Measurements from ENCODE around the gene FAM89A.
A peak's percentile ranks its signal among the peaks of the same experiment; 100 is the strongest.

FAM89A gene

GRCh38 chr1:231020816-231021215 is 19.2 kb downstream of the FAM89A start:
- TF ChIP-seq CTCF (IDR thresholded peaks at IDR 0.05; ENCODE audit: insufficient read depth, missing control alignments) = no peak
- no peak for FAIRE-seq

GRCh38 chr1:231020139-231020601 is 19.9 kb downstream of the FAM89A start:
- FAIRE-seq = no peak
- no peak for DNase-seq (ENCODE audit: insufficient read length, low spot score)
- TF ChIP-seq CTCF (IDR thresholded peaks at IDR 0.05; ENCODE audit: insufficient read depth, missing control alignments) = no peak

More at GRCh38 chr1:231020816-231021215, 19.2 kb downstream of the FAM89A start:
- DNase-seq (ENCODE audit: insufficient read length, low spot score) = no peak

- DNase-seq (ENCODE audit: insufficient read length, low spot score) (no peak), FAIRE-seq (no peak)
- TF ChIP-seq CTCF (IDR thresholded peaks at IDR 0.05; ENCODE audit: insufficient read depth, missing control alignments) = no peak
Observed at GRCh38 chr1:231019711-231020110, 20.3 kb downstream of the FAM89A start.

- TF ChIP-seq CTCF (IDR thresholded peaks at IDR 0.05; ENCODE audit: insufficient read depth, missing control alignments) = no peak
- FAIRE-seq = no peak
- DNase-seq (ENCODE audit: insufficient read length, low spot score) = no peak
Observed at GRCh38 chr1:231016966-231017365, 23.1 kb downstream of the FAM89A start.

GRCh38 chr1:231016234-231016633 is 23.8 kb downstream of the FAM89A start:
- DNase-seq (ENCODE audit: insufficient read length, low spot score) = no peak
- no peak for TF ChIP-seq CTCF (IDR thresholded peaks at IDR 0.05; ENCODE audit: insufficient read depth, missing control alignments)
- FAIRE-seq = peak; percentile 44

- FAIRE-seq = no peak
- DNase-seq (ENCODE audit: insufficient read length, low spot score) = no peak
- no peak for TF ChIP-seq CTCF (IDR thresholded peaks at IDR 0.05; ENCODE audit: insufficient read depth, missing control alignments)
Observed at GRCh38 chr1:231013391-231014015, 26.6 kb downstream of the FAM89A start.

GRCh38 chr1:231011963-231012362 is 28.1 kb downstream of the FAM89A start:
- DNase-seq (ENCODE audit: insufficient read length, low spot score) = no peak
- FAIRE-seq = no peak
- no peak for TF ChIP-seq CTCF (IDR thresholded peaks at IDR 0.05; ENCODE audit: insufficient read depth, missing control alignments)
